ENCODE results near the gene FAM120B. TPM values are rescaled to one million over a fixed set of nuclear protein-coding genes. Genes with fewer than 3 reads are reported as not detected.
A peak's percentile ranks its signal among the peaks of the same experiment; 100 is the strongest.
"Not testable (repeated sequence)": the region's sequence is repeated elsewhere in the genome, so short reads cannot be mapped to it uniquely, and the experiment has no call there.

The FAM120B gene
- total RNA-seq, 6 experiments from 2014 or later: 9.5 to 15.7 (median 13.1) TPM

DNA sequence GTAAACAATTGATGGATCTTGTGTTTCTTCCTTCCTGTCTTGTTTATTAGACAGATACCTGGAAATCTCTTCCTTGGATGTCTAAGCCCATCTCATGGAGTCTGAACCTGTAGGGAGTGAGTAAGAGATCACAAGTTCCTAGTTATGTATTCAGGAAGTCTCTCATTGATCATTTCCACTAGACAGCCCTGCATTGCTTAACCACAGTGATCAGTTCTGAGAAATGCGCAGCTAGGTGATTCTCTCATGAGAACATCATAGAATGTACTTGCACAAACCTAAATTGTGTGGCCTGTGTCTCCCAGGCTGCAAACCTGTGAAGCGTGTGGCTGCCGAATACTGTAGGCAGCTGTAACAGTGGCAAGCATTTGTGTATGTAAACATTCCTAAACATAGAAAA, 39.1 kb downstream of the FAM120B start:
- intact Hi-C loops (cut with DNase I): no loop called here
- Histone ChIP-seq H3K4me3 (no peak overlapping the region), H3K9me3 (no peaks in the 10 kb centered on the region), H3K4me1 (peaks cover 0 to 6% (median 1%) of the 10 kb centered on the region in 4 donors), H3K27ac (peak overlapping the region in 1 of 3 donors; percentile 49), H3K27me3 (no peaks in the 10 kb centered on the region), H3K36me3 (peaks cover 0 to 23% (median 12%) of the 10 kb centered on the region in 4 donors)
- ATAC-seq: peak in 3 of 4 donors; percentile 17 to 81 (median 64)
- DNase-seq: no peak
- TF ChIP-seq CTCF (IDR thresholded peaks at IDR 0.05) (no peak), POLR2A (IDR thresholded peaks at IDR 0.05) (no peak)
- whole genome bisulfite sequencing (ENCODE audit: insufficient coverage, low coverage, low lambda C conversion rate, missing lambda C conversion rate): 81% methylated on average over 2 of the region's 3 CpGs

DNA sequence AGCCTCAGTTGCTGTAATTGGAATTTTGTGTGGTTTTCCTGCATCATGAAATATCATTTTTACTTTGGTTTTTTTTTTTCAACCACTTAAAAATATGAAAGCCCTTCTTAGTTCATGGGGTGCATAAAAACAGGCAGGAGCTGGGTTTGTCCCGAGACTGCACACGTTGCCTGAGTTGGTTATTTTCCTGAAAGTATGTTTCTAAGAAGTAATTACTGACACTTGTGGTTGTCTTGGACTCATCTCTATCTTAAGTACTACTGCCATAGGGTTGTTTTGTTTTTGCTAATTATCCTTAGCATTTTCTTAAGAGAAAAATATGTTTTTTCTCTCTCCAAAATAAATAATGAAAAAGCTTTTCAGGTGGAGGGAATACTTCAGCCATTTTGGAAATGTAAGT, 40.1 kb downstream of the FAM120B start:
- no peak for DNase-seq
- ATAC-seq: no peak
- no peaks in the 10 kb centered on the region for H3K27me3 ChIP-seq
- no peak overlapping the region for H3K27ac ChIP-seq
- 65% methylated on average over 2 of the region's 2 CpGs for WGBS (ENCODE audit: insufficient coverage, low coverage, low lambda C conversion rate, missing lambda C conversion rate)
- peaks cover 0 to 26% (median 13%) of the 10 kb centered on the region in 4 donors for H3K36me3 ChIP-seq
- TF ChIP-seq CTCF (IDR thresholded peaks at IDR 0.05) (no peak), POLR2A (IDR thresholded peaks at IDR 0.05) (no peak)
- H3K4me3 ChIP-seq: no peak overlapping the region
- H3K9me3 ChIP-seq: no peaks in the 10 kb centered on the region
- intact Hi-C loops (cut with DNase I): no loop called here
- peaks cover 0 to 6% (median 1%) of the 10 kb centered on the region in 4 donors for H3K4me1 ChIP-seq

DNA sequence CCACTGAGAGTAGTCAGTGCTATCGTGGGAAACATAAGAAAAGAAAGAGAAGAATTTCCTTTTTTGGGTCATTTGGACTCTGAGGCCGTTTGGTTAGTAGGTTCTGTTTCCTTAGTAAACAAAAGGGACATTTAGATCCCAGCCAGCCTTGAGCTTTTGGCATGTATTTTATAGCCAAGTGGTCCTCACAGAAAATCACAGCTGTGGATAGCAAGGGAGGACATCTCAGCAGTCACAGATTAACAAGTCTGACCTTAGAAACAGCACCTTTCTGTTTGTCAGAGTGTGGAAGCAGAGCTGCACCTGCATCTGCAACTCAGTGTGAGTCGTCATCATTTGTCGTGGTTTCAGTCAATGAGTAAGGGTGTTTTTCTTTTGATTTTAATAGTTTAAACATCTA, 40.5 kb downstream of the FAM120B start:
- WGBS (ENCODE audit: insufficient coverage, low coverage, low lambda C conversion rate, missing lambda C conversion rate): 64% methylated on average over 4 of the region's 4 CpGs
- Histone ChIP-seq H3K9me3 (no peaks in the 10 kb centered on the region), H3K27me3 (no peaks in the 10 kb centered on the region), H3K4me1 (peaks cover 0 to 6% (median 1%) of the 10 kb centered on the region in 4 donors), H3K4me3 (no peak overlapping the region), H3K27ac (no peak overlapping the region), H3K36me3 (peaks cover 0 to 26% (median 13%) of the 10 kb centered on the region in 4 donors)
- no peak for DNase-seq
- intact Hi-C loops (cut with DNase I): no loop called here
- TF ChIP-seq CTCF (IDR thresholded peaks at IDR 0.05) (no peak), POLR2A (IDR thresholded peaks at IDR 0.05) (no peak)
- no peak for ATAC-seq

DNA sequence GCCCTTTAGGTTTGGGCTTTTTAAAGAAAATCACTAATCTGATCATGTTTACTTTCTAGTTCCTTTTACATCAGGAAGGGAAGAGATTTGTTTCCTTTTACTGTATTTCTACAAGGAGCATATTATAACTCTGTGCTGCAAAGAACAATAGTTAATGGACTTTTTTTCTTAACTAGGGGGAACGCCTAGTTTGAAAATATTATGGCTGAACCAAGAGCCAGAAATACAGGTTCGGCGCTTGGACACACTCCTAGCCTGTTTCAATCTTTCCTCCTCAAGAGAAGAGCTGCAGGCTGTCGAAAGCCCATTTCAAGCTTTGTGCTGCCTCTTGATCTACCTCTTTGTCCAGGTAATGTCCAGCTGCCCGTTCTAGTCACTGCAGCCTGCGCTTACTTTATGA, 41.4 kb downstream of the FAM120B start:
- Histone ChIP-seq H3K36me3 (peaks cover 0 to 26% (median 13%) of the 10 kb centered on the region in 4 donors), H3K4me3 (no peak overlapping the region), H3K9me3 (no peaks in the 10 kb centered on the region), H3K4me1 (peaks cover 0 to 6% (median 1%) of the 10 kb centered on the region in 4 donors), H3K27me3 (no peaks in the 10 kb centered on the region), H3K27ac (no peak overlapping the region)
- no peak for ATAC-seq
- intact Hi-C loops (cut with DNase I): no loop called here
- no peak for DNase-seq
- no peak for TF ChIP-seq POLR2A (IDR thresholded peaks at IDR 0.05)
- WGBS (ENCODE audit: insufficient coverage, low coverage, low lambda C conversion rate, missing lambda C conversion rate): 92% methylated on average over 5 of the region's 6 CpGs

- H3K27ac ChIP-seq; H3K9me3 ChIP-seq; H3K27me3 ChIP-seq; H3K4me3 ChIP-seq; intact Hi-C loops (cut with DNase I); DNase-seq; H3K4me1 ChIP-seq; ATAC-seq: not testable (repeated sequence)
- H3K36me3 ChIP-seq: peaks cover 0 to 22% (median 12%) of the 10 kb centered on the region in 4 donors
These were observed 44.9 kb downstream of the FAM120B start for GRCh38 chr6:170351456-170351855.

DNA sequence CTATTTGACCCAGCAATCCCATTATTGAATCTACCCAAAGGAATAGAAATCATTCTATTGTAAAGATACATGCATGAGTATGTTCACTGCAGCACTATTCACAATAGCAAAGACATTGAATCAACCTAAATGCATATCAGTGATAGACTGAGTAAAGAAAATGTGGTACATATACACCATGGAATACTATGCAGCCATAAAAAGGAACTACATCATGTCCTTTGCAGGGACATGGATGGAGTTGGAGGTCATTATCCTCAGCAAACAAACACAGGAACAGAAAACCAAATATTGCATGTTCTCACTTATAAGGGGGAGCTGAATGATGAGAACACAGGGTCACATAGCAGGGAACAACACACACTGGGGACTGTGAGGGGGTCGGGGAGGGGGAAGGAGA, 48.6 kb downstream of the FAM120B start:
- H3K27ac ChIP-seq; H3K27me3 ChIP-seq; H3K9me3 ChIP-seq; DNase-seq; H3K4me3 ChIP-seq; ATAC-seq; intact Hi-C loops (cut with DNase I); H3K4me1 ChIP-seq: not testable (repeated sequence)
- peaks cover 0 to 21% (median 11%) of the 10 kb centered on the region in 4 donors for H3K36me3 ChIP-seq
- 80% methylated on average over 1 of the region's 1 CpG for WGBS (ENCODE audit: insufficient coverage, low coverage, low lambda C conversion rate, missing lambda C conversion rate)
